Osteocyte (in vitro differentiated cells): ENCODE measurements around the gene IFT122. TPM values are rescaled to one million over a fixed set of nuclear protein-coding genes. Genes with fewer than 3 reads are reported as not detected.
"Not testable (repeated sequence)": the region's sequence is repeated elsewhere in the genome, so short reads cannot be mapped to it uniquely, and the experiment has no call there.

Source experiments
- DNase-seq: peaks from one replicate; pipeline ENCODE4 v3.0.0; 2021; ENCODE audit warnings: mixed read lengths; ENCODE audit not compliant: unreplicated experiment; ENCODE audit errors: extremely low spot score
- H3K27ac Mint-ChIP-seq: one replicate; pipeline ENCODE4 v1.8.0; 2021; ENCODE audit warnings: mild to moderate bottlenecking, mixed read lengths; ENCODE audit not compliant: unreplicated experiment
- H3K27me3 Mint-ChIP-seq: one replicate; pipeline ENCODE4 v1.8.0; 2021; ENCODE audit warnings: mixed read lengths; ENCODE audit not compliant: unreplicated experiment
- H3K36me3 Mint-ChIP-seq: one replicate; pipeline ENCODE4 v1.8.0; 2021; ENCODE audit warnings: mixed read lengths; ENCODE audit not compliant: unreplicated experiment
- H3K4me1 Mint-ChIP-seq: one replicate; pipeline ENCODE4 v1.8.0; 2021; ENCODE audit warnings: mixed read lengths; ENCODE audit not compliant: unreplicated experiment
- H3K4me3 Mint-ChIP-seq: one replicate; pipeline ENCODE4 v1.8.0; 2021; ENCODE audit warnings: mild to moderate bottlenecking, moderate library complexity, mixed read lengths; ENCODE audit not compliant: unreplicated experiment
- H3K9me3 Mint-ChIP-seq: one replicate; pipeline ENCODE4 v1.8.0; 2021; ENCODE audit warnings: mixed read lengths; ENCODE audit not compliant: unreplicated experiment
- CTCF ChIP-seq: fragments of 200-600 bp; sonication (generic); IDR thresholded peaks from 2 replicates; pipeline ENCODE4 v1.5.0; 2021; ENCODE audit warnings: antibody characterized with exemption, mild to moderate bottlenecking, moderate library complexity
- total RNA-seq: library from RNA; stranded (reverse); gene quantifications from 2 replicates; pipeline ENCODE4 v1.2.1, GENCODE V29; 2021

Gene IFT122
- total RNA-seq, 1 donor from 2014 or later: 25.9 TPM

- no peak overlapping the region for H3K4me3 Mint-ChIP-seq
- peaks cover 12% of the 10 kb centered on the region for H3K4me1 Mint-ChIP-seq
- no peaks in the 10 kb centered on the region for H3K9me3 Mint-ChIP-seq
- no peak for TF ChIP-seq CTCF
- no peak for DNase-seq
- H3K27me3 Mint-ChIP-seq: no peaks in the 10 kb centered on the region
- no peaks in the 10 kb centered on the region for H3K36me3 Mint-ChIP-seq
- no peak overlapping the region for H3K27ac Mint-ChIP-seq
These were observed 104.0 kb downstream of the IFT122 start for GRCh38 chr3:129543999-129544398.

- H3K36me3 Mint-ChIP-seq, H3K4me3 Mint-ChIP-seq, H3K9me3 Mint-ChIP-seq, H3K27ac Mint-ChIP-seq, H3K4me1 Mint-ChIP-seq, H3K27me3 Mint-ChIP-seq, DNase-seq: not testable (repeated sequence)
These were observed 105.9 kb downstream of the IFT122 start for GRCh38 chr3:129545951-129546350.

- no peak for TF ChIP-seq CTCF
- DNase-seq: no peak
- Mint-ChIP-seq H3K27ac (no peak overlapping the region), H3K36me3 (no peaks in the 10 kb centered on the region), H3K4me3 (no peak overlapping the region), H3K9me3 (no peaks in the 10 kb centered on the region), H3K4me1 (peaks cover 8% of the 10 kb centered on the region), H3K27me3 (no peaks in the 10 kb centered on the region)
These were observed 107.2 kb downstream of the IFT122 start for GRCh38 chr3:129547241-129547640.

- H3K9me3 Mint-ChIP-seq: no peaks in the 10 kb centered on the region
- no peaks in the 10 kb centered on the region for H3K27me3 Mint-ChIP-seq
- H3K27ac Mint-ChIP-seq: no peak overlapping the region
- H3K4me3 Mint-ChIP-seq: no peak overlapping the region
- H3K36me3 Mint-ChIP-seq: no peaks in the 10 kb centered on the region
- peaks cover 17% of the 10 kb centered on the region for H3K4me1 Mint-ChIP-seq
- DNase-seq: no peak
- TF ChIP-seq CTCF: no peak
These were observed 108.3 kb downstream of the IFT122 start for GRCh38 chr3:129548104-129548965.

GRCh38 chr3:129549006-129549800 is 109.2 kb downstream of the IFT122 start:
- no peak for TF ChIP-seq CTCF

More at GRCh38 chr3:129549006-129549800, 109.2 kb downstream of the IFT122 start:
- Mint-ChIP-seq H3K4me1 (peaks cover 26% of the 10 kb centered on the region), H3K27me3 (no peaks in the 10 kb centered on the region), H3K27ac (no peak overlapping the region), H3K9me3 (no peaks in the 10 kb centered on the region), H3K36me3 (no peaks in the 10 kb centered on the region), H3K4me3 (no peak overlapping the region)
- DNase-seq: no peak
